Fibroblast of pulmonary artery (primary cell): ENCODE results near the gene TNNT3.
A peak's percentile ranks its signal among the peaks of the same experiment; 100 is the strongest.

Experiments
- DNase-seq: peaks from one replicate; pipeline ENCODE4 v3.0.0-alpha.2; 2010; ENCODE audit warnings: low read depth
- H3K4me3 ChIP-seq: replicated peaks from 2 replicates; pipeline ENCODE4 v1.5.1; 2011; ENCODE audit warnings: low read depth, mild to moderate bottlenecking, control low read depth, low read length, moderate library complexity
- TF ChIP-seq, protein P1 (sequence below): IDR thresholded peaks from 2 replicates; pipeline ENCODE4 v1.5.1; 2011; ENCODE audit warnings: mild to moderate bottlenecking, control low read depth, low read length, inconsistent platforms; ENCODE audit errors: missing control alignments

The TNNT3 gene

DNA sequence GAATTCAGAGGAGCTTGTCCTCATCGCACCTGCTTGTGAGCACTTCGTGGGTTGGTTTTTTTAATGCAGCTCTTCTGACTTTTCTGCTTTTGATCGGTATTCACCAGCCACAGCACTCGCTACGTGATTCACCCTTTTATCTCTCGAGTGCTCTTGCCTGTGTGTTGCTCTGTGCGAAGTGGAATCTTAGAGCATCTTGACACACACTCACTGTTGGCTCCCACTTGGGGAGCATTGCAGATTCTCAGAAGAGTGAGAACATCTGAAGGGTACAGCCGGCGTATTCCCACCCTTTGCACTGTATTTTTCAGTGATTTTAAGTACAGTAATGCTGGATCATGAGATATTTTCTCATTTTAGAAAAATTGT, 10.9 kb downstream of the TNNT3 start:
- TF ChIP-seq, protein P1, sequence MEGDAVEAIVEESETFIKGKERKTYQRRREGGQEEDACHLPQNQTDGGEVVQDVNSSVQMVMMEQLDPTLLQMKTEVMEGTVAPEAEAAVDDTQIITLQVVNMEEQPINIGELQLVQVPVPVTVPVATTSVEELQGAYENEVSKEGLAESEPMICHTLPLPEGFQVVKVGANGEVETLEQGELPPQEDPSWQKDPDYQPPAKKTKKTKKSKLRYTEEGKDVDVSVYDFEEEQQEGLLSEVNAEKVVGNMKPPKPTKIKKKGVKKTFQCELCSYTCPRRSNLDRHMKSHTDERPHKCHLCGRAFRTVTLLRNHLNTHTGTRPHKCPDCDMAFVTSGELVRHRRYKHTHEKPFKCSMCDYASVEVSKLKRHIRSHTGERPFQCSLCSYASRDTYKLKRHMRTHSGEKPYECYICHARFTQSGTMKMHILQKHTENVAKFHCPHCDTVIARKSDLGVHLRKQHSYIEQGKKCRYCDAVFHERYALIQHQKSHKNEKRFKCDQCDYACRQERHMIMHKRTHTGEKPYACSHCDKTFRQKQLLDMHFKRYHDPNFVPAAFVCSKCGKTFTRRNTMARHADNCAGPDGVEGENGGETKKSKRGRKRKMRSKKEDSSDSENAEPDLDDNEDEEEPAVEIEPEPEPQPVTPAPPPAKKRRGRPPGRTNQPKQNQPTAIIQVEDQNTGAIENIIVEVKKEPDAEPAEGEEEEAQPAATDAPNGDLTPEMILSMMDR = no peak
- DNase-seq = no peak

DNA sequence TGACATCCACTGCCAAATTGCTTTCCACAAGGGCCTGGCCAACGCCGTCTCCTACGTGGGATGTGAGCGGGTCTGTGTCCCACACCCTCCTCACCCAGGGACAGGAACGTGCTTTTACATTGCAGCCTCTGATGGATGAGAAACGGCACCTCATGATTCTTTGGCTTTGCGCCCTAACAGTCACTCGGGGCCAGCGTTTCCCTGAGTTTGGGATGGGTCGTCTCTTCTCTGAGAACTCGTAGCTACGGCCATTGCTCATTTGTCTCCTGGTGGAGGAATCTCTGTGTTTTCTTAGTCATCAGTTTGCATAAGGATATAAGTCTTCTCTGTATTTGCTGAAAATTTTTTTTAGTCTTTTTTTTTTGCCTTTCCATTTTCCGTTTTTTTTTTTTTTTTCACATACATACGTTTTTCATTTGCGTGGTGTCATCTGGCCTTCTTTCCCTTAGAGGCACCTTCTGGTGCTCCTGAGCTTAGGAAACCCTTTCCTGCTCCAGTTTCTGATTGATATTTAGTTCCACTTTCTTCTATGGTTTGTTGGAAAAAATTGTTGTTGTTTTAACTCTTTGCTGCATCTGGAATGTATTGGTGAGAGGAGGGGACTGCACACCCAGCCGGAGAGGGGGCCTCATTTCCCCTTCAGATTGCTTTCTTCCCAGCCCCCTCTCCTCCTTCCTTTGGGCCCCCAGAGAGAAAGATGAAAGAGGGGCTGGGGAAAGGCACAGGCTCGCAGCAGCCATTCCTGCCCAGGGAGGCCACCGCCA, 12.0 kb downstream of the TNNT3 start:
- TF ChIP-seq, protein P1 = no peak
- peak; percentile 45 for DNase-seq
- H3K4me3 ChIP-seq = no peak overlapping the region

More for the DNA sequence above, 10.9 kb downstream of the TNNT3 start:
- no peak overlapping the region for H3K4me3 ChIP-seq

DNA sequence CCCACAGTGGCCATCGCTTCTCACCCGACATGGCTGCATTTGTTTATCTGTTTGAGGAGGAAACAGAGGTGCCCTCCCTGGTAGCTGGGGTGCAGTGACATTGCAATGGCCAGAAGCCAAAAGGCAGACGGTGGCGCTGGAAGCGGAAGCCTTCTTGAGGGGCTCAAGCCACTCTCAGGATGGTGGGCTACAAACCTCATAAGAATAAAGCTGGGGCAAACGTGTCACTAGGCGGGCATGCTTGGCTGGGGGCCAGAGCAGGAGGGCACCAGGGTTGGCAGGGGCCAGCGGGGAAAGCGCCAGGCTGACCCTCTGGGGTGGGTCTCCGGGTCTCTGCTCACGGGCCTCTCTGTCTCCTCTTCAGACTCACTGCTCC, 12.6 kb downstream of the TNNT3 start:
- no peak for DNase-seq
- H3K4me3 ChIP-seq = no peak overlapping the region
- TF ChIP-seq, protein P1 = no peak

DNA sequence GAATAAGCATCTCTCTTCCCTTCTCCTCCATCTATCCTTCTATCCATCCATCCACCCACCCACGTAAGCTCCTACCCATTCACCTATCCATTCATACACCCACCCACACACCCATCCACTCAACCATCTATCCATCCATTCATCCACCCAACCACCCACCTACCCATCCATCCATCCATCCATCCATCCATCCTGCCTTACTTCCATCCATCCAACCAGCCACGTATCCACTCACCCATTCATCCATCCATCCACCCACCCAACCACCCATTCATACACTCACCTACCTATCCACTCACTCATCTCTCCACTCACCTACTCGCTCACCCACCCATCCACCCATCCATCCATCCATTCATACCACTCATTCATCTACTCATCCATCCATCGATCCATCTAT, 13.2 kb downstream of the TNNT3 start:
- no peak overlapping the region for H3K4me3 ChIP-seq
- DNase-seq = no peak
- TF ChIP-seq, protein P1 = no peak

DNA sequence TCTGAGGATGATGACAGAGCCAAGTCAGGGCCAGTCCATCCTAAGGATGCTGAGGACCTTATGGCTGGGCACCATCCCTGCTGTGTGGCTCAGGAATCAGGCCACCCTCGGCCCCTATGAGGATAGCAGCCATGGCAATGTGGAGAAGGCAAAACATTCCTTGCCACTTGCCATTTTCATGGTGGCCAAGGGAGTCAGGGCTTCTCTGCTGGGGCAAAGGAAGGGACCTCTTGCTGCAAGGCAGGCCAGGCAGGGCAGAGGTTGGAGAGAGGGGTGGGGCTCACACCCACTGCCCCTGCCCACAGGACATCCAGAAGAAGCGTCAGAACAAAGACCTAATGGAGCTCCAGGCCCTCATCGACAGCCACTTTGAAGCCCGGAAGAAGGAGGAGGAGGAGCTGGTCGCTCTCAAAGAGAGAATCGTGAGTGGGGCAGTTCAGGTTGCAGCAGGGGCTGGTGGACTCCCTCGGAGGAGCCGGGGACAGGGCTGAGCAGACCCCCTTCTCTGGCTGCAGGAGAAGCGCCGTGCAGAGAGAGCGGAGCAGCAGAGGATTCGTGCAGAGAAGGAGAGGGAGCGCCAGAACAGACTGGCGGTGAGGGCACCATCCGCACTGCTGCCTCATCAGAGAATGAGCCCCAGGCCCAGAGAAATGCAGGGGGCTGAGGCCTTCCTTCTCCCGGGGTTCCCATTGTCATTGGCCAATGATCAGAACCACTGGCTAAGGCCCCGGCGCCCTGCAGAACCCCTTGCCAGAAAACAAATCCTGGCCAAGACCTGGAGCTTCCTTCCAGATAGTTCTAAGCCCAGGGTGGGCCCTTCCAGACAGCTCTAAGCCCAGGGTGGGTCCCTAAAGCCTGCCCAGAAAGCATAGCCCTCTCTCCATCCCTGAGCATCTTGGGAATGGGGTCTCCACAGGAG, 14.2 kb downstream of the TNNT3 start:
- DNase-seq = no peak
- no peak overlapping the region for H3K4me3 ChIP-seq
- TF ChIP-seq, protein P1 = no peak

DNA sequence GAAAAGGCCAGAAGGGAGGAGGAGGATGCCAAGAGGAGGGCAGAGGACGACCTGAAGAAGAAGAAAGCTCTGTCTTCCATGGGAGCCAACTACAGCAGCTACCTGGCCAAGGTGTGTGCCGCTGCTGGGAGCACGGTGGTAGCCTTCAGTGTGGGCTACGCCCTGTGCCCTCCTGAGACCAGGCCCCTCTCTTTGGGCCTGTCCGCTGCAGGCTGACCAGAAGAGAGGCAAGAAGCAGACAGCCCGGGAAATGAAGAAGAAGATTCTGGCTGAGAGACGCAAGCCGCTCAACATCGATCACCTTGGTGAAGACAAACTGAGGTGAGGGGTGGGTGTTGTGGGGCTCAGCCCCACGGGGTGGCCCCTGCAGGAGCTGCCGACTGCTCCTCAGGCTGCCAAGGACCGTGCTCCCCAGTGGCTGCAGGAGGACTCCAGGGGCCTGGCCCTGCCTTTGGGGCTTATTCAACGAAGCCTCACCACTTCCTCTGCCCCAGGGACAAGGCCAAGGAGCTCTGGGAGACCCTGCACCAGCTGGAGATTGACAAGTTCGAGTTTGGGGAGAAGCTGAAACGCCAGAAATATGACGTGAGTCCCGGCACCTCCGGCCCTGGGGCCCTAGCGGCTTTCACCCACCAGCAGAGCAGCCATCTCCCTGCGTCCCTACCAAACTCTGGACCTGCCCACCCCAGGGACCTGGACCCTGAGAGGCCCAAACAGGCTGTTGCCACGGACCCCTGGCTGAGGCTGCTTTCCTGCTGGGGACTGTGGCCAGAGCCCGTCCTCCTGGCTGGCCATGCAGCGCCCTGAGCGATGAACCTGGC, 15.0 kb downstream of the TNNT3 start:
- no peak overlapping the region for H3K4me3 ChIP-seq
- TF ChIP-seq, protein P1 = no peak
- no peak for DNase-seq
